Measurements from ENCODE around the gene BAG2. TPM values are rescaled to one million over a fixed set of nuclear protein-coding genes. Genes with fewer than 3 reads are reported as not detected.

The BAG2 gene
- total and polyA plus RNA-seq, 2 of the 13 experiments (the other 11 are each of a cell fraction or from before 2014, with no cell fraction given): 5.7 to 15.1 TPM

DNA sequence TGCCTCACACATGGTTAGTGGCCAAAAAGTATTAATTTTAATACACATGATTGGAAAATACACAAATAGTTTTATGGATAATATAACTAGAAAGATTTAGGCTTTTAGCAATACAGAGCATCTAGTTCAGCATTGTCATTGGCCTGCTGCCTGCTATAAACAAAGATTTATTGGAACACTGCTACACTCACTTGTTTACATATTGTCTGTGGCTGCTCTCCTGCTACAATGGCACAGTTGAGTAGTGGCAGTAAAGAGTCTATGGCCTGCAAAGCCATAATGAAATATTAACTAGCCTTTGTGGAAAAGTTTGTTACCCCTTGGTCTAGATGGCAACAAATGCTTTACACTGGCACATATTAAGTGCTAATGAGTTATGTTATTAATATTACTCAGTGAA, 44.4 kb upstream of the BAG2 start:
- no peaks in the 10 kb centered on the region for H3K9me3 ChIP-seq (ENCODE audit: low read length)
- CTCF ChIA-PET (ENCODE audit: low intra/inter-chr PET ratio, low total read pairs): no interaction called here
- no peak overlapping the region for H2AFZ ChIP-seq (ENCODE audit: low read length)
- peak; percentile 92 for ATAC-seq
- no peak overlapping the region for H3K4me2 ChIP-seq (ENCODE audit: low read depth, low read length)
- BruUV-seq (replicated peaks): no TSS peak
- no peak overlapping the region for H3K27ac ChIP-seq (ENCODE audit: extremely low read length, insufficient read depth, low read length)
- in situ Hi-C loops (cut with HindIII; ENCODE audit: extremely low pct_ligation_motif_present, low pct_unique_long_range_greater_than_20kb) (no loop called here), intact Hi-C loops (cut with micrococcal nuclease; ENCODE audit: unreplicated experiment) (loop anchor here (5.0 kb wide), 1 partner anchor 45 kb away; the partner anchor contains the start of gene BAG2)
- DNase-seq (ENCODE audit: low spot score): peak; percentile 20
- no peaks in the 10 kb centered on the region for H3K27me3 ChIP-seq (ENCODE audit: control insufficient read depth in 1 of 2, insufficient read depth in 2 of 2, low read length in 2 of 2)
- FAIRE-seq: no peak
- peaks cover 3 to 13% of the 10 kb centered on the region in 2 experiments for H3K36me3 ChIP-seq (replicated peaks in 1 of 2; ENCODE audit: control insufficient read depth in 1 of 2, insufficient read depth in 2 of 2, low read length in 2 of 2)
- H4K20me1 ChIP-seq (ENCODE audit: insufficient read depth, low read length): no peaks in the 10 kb centered on the region
- peaks cover 10% of the 10 kb centered on the region for H3K79me2 ChIP-seq (ENCODE audit: insufficient read depth, low read length)
- H3K9ac ChIP-seq (ENCODE audit: insufficient read depth, low read depth, low read length): no peak overlapping the region
- H3K4me1 ChIP-seq (ENCODE audit: insufficient read depth, low read length): peaks cover 13% of the 10 kb centered on the region
- POLR2A ChIA-PET: no interaction called here
- H3K4me3 ChIP-seq (replicated peaks in 1 of 3; ENCODE audit: insufficient read depth in 1 of 3, low read depth in 2 of 3, low read length in 3 of 3): no peak overlapping the region
- no peak for TF ChIP-seq ZNF619 (CRISPR knock-in tag; IDR thresholded peaks at IDR 0.05)
- no peak for TF ChIP-seq ONECUT2 (CRISPR knock-in tag; IDR thresholded peaks at IDR 0.05)
- TF ChIP-seq, protein P1, sequence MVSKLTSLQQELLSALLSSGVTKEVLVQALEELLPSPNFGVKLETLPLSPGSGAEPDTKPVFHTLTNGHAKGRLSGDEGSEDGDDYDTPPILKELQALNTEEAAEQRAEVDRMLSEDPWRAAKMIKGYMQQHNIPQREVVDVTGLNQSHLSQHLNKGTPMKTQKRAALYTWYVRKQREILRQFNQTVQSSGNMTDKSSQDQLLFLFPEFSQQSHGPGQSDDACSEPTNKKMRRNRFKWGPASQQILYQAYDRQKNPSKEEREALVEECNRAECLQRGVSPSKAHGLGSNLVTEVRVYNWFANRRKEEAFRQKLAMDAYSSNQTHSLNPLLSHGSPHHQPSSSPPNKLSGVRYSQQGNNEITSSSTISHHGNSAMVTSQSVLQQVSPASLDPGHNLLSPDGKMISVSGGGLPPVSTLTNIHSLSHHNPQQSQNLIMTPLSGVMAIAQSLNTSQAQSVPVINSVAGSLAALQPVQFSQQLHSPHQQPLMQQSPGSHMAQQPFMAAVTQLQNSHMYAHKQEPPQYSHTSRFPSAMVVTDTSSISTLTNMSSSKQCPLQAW (CRISPR knock-in tag; IDR thresholded peaks at IDR 0.05): no peak
- TF ChIP-seq, protein P2, sequence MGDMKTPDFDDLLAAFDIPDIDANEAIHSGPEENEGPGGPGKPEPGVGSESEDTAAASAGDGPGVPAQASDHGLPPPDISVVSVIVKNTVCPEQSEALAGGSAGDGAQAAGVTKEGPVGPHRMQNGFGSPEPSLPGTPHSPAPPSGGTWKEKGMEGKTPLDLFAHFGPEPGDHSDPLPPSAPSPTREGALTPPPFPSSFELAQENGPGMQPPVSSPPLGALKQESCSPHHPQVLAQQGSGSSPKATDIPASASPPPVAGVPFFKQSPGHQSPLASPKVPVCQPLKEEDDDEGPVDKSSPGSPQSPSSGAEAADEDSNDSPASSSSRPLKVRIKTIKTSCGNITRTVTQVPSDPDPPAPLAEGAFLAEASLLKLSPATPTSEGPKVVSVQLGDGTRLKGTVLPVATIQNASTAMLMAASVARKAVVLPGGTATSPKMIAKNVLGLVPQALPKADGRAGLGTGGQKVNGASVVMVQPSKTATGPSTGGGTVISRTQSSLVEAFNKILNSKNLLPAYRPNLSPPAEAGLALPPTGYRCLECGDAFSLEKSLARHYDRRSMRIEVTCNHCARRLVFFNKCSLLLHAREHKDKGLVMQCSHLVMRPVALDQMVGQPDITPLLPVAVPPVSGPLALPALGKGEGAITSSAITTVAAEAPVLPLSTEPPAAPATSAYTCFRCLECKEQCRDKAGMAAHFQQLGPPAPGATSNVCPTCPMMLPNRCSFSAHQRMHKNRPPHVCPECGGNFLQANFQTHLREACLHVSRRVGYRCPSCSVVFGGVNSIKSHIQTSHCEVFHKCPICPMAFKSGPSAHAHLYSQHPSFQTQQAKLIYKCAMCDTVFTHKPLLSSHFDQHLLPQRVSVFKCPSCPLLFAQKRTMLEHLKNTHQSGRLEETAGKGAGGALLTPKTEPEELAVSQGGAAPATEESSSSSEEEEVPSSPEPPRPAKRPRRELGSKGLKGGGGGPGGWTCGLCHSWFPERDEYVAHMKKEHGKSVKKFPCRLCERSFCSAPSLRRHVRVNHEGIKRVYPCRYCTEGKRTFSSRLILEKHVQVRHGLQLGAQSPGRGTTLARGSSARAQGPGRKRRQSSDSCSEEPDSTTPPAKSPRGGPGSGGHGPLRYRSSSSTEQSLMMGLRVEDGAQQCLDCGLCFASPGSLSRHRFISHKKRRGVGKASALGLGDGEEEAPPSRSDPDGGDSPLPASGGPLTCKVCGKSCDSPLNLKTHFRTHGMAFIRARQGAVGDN (CRISPR knock-in tag; IDR thresholded peaks at IDR 0.05): no peak
- TF ChIP-seq, protein P3, sequence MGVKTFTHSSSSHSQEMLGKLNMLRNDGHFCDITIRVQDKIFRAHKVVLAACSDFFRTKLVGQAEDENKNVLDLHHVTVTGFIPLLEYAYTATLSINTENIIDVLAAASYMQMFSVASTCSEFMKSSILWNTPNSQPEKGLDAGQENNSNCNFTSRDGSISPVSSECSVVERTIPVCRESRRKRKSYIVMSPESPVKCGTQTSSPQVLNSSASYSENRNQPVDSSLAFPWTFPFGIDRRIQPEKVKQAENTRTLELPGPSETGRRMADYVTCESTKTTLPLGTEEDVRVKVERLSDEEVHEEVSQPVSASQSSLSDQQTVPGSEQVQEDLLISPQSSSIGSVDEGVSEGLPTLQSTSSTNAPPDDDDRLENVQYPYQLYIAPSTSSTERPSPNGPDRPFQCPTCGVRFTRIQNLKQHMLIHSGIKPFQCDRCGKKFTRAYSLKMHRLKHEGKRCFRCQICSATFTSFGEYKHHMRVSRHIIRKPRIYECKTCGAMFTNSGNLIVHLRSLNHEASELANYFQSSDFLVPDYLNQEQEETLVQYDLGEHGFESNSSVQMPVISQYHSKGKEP (CRISPR knock-in tag; IDR thresholded peaks at IDR 0.05): no peak
- no peak for TF ChIP-seq FOXA1 (IDR thresholded peaks at IDR 0.05)
- TF ChIP-seq FOXA1 (CRISPR knock-in tag; IDR thresholded peaks at IDR 0.05): peak; percentile 70
- TF ChIP-seq, protein P4, sequence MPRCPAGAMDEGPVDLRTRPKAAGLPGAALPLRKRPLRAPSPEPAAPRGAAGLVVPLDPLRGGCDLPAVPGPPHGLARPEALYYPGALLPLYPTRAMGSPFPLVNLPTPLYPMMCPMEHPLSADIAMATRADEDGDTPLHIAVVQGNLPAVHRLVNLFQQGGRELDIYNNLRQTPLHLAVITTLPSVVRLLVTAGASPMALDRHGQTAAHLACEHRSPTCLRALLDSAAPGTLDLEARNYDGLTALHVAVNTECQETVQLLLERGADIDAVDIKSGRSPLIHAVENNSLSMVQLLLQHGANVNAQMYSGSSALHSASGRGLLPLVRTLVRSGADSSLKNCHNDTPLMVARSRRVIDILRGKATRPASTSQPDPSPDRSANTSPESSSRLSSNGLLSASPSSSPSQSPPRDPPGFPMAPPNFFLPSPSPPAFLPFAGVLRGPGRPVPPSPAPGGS (CRISPR knock-in tag; IDR thresholded peaks at IDR 0.05): no peak
- TF ChIP-seq, protein P5, sequence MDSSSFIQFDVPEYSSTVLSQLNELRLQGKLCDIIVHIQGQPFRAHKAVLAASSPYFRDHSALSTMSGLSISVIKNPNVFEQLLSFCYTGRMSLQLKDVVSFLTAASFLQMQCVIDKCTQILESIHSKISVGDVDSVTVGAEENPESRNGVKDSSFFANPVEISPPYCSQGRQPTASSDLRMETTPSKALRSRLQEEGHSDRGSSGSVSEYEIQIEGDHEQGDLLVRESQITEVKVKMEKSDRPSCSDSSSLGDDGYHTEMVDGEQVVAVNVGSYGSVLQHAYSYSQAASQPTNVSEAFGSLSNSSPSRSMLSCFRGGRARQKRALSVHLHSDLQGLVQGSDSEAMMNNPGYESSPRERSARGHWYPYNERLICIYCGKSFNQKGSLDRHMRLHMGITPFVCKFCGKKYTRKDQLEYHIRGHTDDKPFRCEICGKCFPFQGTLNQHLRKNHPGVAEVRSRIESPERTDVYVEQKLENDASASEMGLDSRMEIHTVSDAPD (CRISPR knock-in tag; IDR thresholded peaks at IDR 0.05): no peak
- TF ChIP-seq BCL6 (CRISPR knock-in tag; IDR thresholded peaks at IDR 0.05): peak; percentile 41; the same call in 1 of the 2 replicates

Measured in HepG2 (cell line).